ENCODE measurements around the gene PPM1F. TPM values are rescaled to one million over a fixed set of nuclear protein-coding genes. Genes with fewer than 3 reads are reported as not detected.
A peak's percentile ranks its signal among the peaks of the same experiment; 100 is the strongest.
"Not testable (repeated sequence)": the region's sequence is repeated elsewhere in the genome, so short reads cannot be mapped to it uniquely, and the experiment has no call there.

Gene PPM1F
- total and polyA plus RNA-seq, 2 experiments from 2014 or later: 15.1 to 41.6 TPM

DNA sequence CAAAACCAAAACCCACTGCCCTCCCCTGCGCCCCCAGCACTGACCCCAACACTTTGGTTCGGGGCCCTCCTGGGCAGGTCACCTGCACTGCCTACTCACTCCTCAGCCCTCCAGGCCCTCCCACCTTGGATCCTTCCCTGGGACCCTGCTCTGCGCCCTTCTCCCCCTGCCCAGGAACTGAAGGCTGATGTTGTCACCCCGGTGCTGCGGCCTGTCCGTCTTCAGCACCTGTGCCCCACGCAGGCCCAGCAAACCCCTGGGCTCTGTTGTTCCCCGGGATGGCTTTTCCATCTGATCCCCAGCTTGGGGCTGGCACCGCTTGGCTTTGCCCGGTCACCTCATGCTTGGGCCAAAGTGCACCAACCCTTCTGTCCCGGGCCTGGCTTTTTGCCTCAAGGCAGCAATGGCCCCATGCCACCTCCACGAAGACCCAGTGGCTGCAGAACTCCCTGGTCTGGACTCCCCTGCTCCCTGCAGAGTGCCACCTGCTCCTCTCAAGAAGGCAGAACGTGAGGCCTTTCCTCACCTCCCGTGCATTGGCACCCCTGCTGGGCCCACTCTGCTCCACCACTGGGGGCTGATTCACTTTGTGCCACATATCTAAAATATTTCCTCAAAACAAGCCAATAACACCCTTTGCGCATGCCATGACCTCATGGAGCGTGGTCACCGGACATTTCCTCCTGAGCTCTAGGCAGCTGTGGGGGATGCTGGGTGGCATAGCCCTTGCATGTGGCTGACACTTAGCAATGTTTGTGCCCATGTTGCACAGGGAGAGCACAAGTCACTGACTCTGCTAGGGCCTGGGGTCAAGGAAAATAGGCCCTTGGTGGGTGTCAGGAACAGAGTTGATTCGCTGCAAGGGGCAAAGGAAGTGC lies 8.8 kb downstream of the PPM1F start:
- H3K79me2 ChIP-seq (ENCODE audit: insufficient read depth): peaks cover 54% of the 10 kb centered on the region

DNA sequence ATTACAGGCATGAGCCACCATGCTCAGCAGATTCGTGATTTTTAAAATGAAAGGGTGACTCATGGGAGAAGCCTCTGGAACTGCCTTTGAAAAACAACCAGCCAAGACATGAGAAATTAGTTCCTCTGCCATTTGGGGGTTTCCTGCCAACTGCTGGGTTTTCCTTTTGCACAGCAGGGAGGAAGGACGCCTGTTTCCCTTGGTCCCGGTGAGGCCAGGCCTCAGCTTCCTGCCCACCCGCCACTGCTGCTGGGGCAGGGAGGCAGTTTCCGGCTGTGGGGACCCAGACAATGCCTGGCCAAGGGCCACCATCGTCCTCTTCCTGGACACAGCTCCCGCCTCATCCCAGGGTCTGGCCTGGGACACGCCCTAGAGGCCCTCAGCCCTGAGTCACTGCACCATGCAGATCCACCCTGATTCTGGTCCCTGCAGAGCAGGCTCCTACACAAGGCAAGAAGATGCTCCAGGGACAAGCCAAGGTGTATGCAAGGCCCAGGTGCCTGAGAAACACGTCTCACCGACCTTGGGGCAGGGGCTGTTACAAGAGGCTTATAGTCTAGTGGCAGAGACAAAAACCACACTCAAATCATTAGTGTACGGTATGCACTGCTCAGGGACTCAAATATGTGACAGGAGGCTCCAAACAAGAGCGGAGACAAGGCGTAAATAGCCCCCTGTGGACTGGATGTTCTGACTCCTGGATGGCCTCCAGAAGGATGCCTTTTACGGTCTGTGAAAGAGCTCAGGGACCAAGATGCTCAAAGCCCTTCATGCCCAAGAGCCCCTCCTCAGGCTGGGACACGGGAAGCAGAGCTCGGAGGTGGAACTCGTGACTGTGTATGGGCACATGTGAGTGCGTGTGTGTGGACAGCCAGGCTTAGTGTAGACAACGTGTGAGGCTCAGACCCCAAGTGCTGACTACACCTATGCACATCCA lies 10.0 kb downstream of the PPM1F start:
- peak overlapping the region; percentile 96 for H3K27ac ChIP-seq
- peaks cover 4% of the 10 kb centered on the region; the same call in 1 of the 2 replicates for H3K36me3 ChIP-seq (ENCODE audit: low read depth)
- H3K9me3 ChIP-seq (ENCODE audit: low read depth): no peaks in the 10 kb centered on the region
- 22 to 26% methylated on average over 19 of the region's 19 CpGs for WGBS, 2 experiments (ENCODE audit: low coverage in 1 of 2, low lambda C conversion rate in 2 of 2, missing lambda C conversion rate in 2 of 2)
- in situ Hi-C loops (cut with MboI): loop anchor here (5.0 kb wide), 1 partner anchor 230 kb away; no protein-coding TSS in a partner anchor
- peaks cover 39% of the 10 kb centered on the region for H3K4me1 ChIP-seq (ENCODE audit: insufficient read depth)
- H3K9ac ChIP-seq: peak overlapping the region; percentile 74
- no peaks in the 10 kb centered on the region for H3K9me2 ChIP-seq (ENCODE audit: insufficient read depth)
- peak overlapping the region; percentile 39 for H3K4me3 ChIP-seq
- peaks cover 35% of the 10 kb centered on the region for H3F3A ChIP-seq (ENCODE audit: insufficient read depth)
- peak overlapping the region; percentile 41 for H3K4me2 ChIP-seq (ENCODE audit: unreplicated experiment)
- H2AFZ ChIP-seq: peak overlapping the region; percentile 82
- H3K27me3 ChIP-seq (replicated peaks; ENCODE audit: insufficient read depth): no peaks in the 10 kb centered on the region
- H4K20me1 ChIP-seq (ENCODE audit: insufficient read depth): no peaks in the 10 kb centered on the region
- H3K79me2 ChIP-seq (ENCODE audit: insufficient read depth): peaks cover 48% of the 10 kb centered on the region
- no peak for TF ChIP-seq EZH2phosphoT487 (IDR thresholded peaks at IDR 0.05; ENCODE audit: insufficient read depth, low read depth)
- no peak for TF ChIP-seq EZH2 (IDR thresholded peaks at IDR 0.05; ENCODE audit: insufficient read depth, poor library complexity, severe bottlenecking)
- DNase-seq: peak; percentile 94

More for the DNA sequence above, 8.8 kb downstream of the PPM1F start:
- DNase-seq: no peak
- Histone ChIP-seq H4K20me1 (ENCODE audit: insufficient read depth) (no peaks in the 10 kb centered on the region), H3K27ac (no peak overlapping the region), H3K9me2 (ENCODE audit: insufficient read depth) (no peaks in the 10 kb centered on the region), H3K9me3 (ENCODE audit: low read depth) (no peaks in the 10 kb centered on the region), H3K4me3 (no peak overlapping the region), H3K4me1 (ENCODE audit: insufficient read depth) (peaks cover 40% of the 10 kb centered on the region), H3K36me3 (ENCODE audit: low read depth) (peaks cover 4% of the 10 kb centered on the region; the same call in 1 of the 2 replicates), H3K4me2 (ENCODE audit: unreplicated experiment) (no peak overlapping the region), H3F3A (ENCODE audit: insufficient read depth) (peaks cover 34% of the 10 kb centered on the region), H2AFZ (no peak overlapping the region), H3K9ac (no peak overlapping the region; the same call in 1 of the 2 replicates), H3K27me3 (replicated peaks; ENCODE audit: insufficient read depth) (no peaks in the 10 kb centered on the region)
- WGBS, 2 experiments (ENCODE audit: low coverage in 1 of 2, low lambda C conversion rate in 2 of 2, missing lambda C conversion rate in 2 of 2): 96 to 99% methylated on average over 18 of the region's 18 CpGs
- in situ Hi-C loops (cut with MboI): loop anchor here (5.0 kb wide), 1 partner anchor 232 kb away; no protein-coding TSS in a partner anchor
- TF ChIP-seq EZH2 (IDR thresholded peaks at IDR 0.05; ENCODE audit: insufficient read depth, poor library complexity, severe bottlenecking): no peak
- TF ChIP-seq EZH2phosphoT487 (IDR thresholded peaks at IDR 0.05; ENCODE audit: insufficient read depth, low read depth): no peak

DNA sequence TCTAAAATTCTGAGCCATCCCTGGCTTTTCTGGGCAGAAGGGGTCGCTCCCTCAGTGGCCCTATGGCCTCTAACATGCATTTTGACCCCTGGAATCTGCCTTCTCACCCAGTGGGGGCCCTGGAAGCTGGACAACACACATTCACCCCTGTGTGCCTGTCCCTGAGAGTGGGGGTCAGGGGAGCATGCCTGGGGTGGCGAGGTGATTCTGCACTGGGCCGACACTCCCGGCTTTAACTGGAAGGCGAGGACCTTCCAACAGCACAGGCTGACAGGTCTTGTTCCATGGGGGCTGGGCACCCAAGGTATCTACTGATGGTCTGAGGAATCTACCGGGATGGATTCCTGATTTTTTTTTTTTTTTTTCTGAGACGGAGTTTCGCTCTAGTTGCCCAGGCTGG lies 10.7 kb downstream of the PPM1F start:
- H3K36me3 ChIP-seq (ENCODE audit: low read depth): peaks cover 4% of the 10 kb centered on the region; the same call in 1 of the 2 replicates
- 77 to 80% methylated on average over 8 of the region's 8 CpGs for WGBS, 2 experiments (ENCODE audit: low coverage in 1 of 2, low lambda C conversion rate in 2 of 2, missing lambda C conversion rate in 2 of 2)
- no peak for DNase-seq
- in situ Hi-C loops (cut with MboI): loop anchor here (5.0 kb wide), 1 partner anchor 230 kb away; no protein-coding TSS in a partner anchor
- H3K4me2 ChIP-seq (ENCODE audit: unreplicated experiment): peak overlapping the region; percentile 41
- peaks cover 34% of the 10 kb centered on the region for H3F3A ChIP-seq (ENCODE audit: insufficient read depth)
- no peak overlapping the region for H3K4me3 ChIP-seq
- H3K9me3 ChIP-seq (ENCODE audit: low read depth): no peaks in the 10 kb centered on the region
- H4K20me1 ChIP-seq (ENCODE audit: insufficient read depth): no peaks in the 10 kb centered on the region
- no peaks in the 10 kb centered on the region for H3K27me3 ChIP-seq (replicated peaks; ENCODE audit: insufficient read depth)
- H3K9ac ChIP-seq: peak overlapping the region; percentile 74
- H3K9me2 ChIP-seq (ENCODE audit: insufficient read depth): no peaks in the 10 kb centered on the region
- H3K79me2 ChIP-seq (ENCODE audit: insufficient read depth): peaks cover 44% of the 10 kb centered on the region
- peak overlapping the region; percentile 96 for H3K27ac ChIP-seq
- H2AFZ ChIP-seq: peak overlapping the region; percentile 82; the same call in 1 of the 2 replicates
- no peak for TF ChIP-seq EZH2phosphoT487 (IDR thresholded peaks at IDR 0.05; ENCODE audit: insufficient read depth, low read depth)
- no peak for TF ChIP-seq EZH2 (IDR thresholded peaks at IDR 0.05; ENCODE audit: insufficient read depth, poor library complexity, severe bottlenecking)
- peaks cover 38% of the 10 kb centered on the region for H3K4me1 ChIP-seq (ENCODE audit: insufficient read depth)

DNA sequence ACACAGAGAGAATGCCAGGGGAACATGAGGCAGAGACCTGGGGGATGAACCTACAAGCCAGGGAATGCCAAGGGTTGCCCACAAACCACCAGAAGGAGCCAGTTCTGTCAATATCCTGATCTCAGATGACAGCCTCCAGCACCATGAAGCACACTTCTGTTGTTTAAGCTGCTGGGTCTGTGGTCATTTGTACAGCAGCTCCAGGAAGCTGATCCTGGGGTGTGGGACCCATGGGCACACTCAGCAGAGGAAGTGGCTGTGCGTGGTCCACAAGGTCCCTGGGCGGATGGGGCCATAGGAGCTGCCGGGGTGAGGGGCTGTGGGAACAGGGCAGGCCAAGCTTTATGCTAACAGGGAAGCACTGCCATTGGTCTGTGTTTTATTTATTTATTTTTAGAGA lies 12.1 kb downstream of the PPM1F start:
- Histone ChIP-seq H3K27ac (no peak overlapping the region), H3K79me2 (ENCODE audit: insufficient read depth) (peaks cover 42% of the 10 kb centered on the region), H3K4me1 (ENCODE audit: insufficient read depth) (peaks cover 46% of the 10 kb centered on the region), H3K4me2 (ENCODE audit: unreplicated experiment) (no peak overlapping the region), H3K4me3 (no peak overlapping the region), H3K9ac (peak overlapping the region; percentile 10; the same call in 1 of the 2 replicates), H3F3A (ENCODE audit: insufficient read depth) (peaks cover 47% of the 10 kb centered on the region), H4K20me1 (ENCODE audit: insufficient read depth) (no peaks in the 10 kb centered on the region), H3K9me2 (ENCODE audit: insufficient read depth) (no peaks in the 10 kb centered on the region), H3K27me3 (replicated peaks; ENCODE audit: insufficient read depth) (no peaks in the 10 kb centered on the region), H2AFZ (no peak overlapping the region), H3K9me3 (ENCODE audit: low read depth) (no peaks in the 10 kb centered on the region), H3K36me3 (ENCODE audit: low read depth) (peaks cover 4% of the 10 kb centered on the region; the same call in 1 of the 2 replicates)
- DNase-seq: no peak
- TF ChIP-seq EZH2phosphoT487 (IDR thresholded peaks at IDR 0.05; ENCODE audit: insufficient read depth, low read depth) (no peak), EZH2 (IDR thresholded peaks at IDR 0.05; ENCODE audit: insufficient read depth, poor library complexity, severe bottlenecking) (no peak)
- in situ Hi-C loops (cut with MboI): loop anchor here (5.0 kb wide), 1 partner anchor 228 kb away; no protein-coding TSS in a partner anchor
- WGBS, 2 experiments (ENCODE audit: low coverage in 1 of 2, low lambda C conversion rate in 2 of 2, missing lambda C conversion rate in 2 of 2): 98% methylated on average over 3 of the region's 3 CpGs

DNA sequence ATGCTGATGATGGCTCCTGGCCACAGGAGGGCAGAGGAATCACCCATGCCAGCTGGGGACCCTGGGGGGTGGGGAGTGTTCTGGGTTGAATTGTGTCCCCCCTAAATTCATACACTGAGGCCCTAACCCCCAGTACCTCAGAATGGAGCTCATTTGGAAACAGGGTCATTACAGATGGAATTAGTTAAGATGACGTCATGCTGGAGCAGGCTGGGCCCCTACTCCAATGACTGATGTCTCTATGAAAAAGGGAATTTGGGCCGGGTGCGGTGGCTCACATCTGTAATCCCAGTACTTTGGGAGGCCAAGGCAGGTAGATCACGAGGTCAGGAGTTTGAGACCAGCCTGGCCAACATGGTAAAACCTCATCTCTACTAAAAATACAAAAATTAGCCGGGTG lies 12.7 kb downstream of the PPM1F start:
- not testable (repeated sequence) for H2AFZ ChIP-seq; H3K4me3 ChIP-seq; H3K27me3 ChIP-seq (replicated peaks; ENCODE audit: insufficient read depth); H3K9me2 ChIP-seq (ENCODE audit: insufficient read depth); H3K27ac ChIP-seq; H3K36me3 ChIP-seq (ENCODE audit: low read depth); H3K4me2 ChIP-seq (ENCODE audit: unreplicated experiment); H3K9me3 ChIP-seq (ENCODE audit: low read depth); H4K20me1 ChIP-seq (ENCODE audit: insufficient read depth)
- peak overlapping the region; percentile 10; the same call in 1 of the 2 replicates for H3K9ac ChIP-seq
- H3K4me1 ChIP-seq (ENCODE audit: insufficient read depth): peaks cover 46% of the 10 kb centered on the region
- peaks cover 53% of the 10 kb centered on the region for H3F3A ChIP-seq (ENCODE audit: insufficient read depth)
- H3K79me2 ChIP-seq (ENCODE audit: insufficient read depth): peaks cover 42% of the 10 kb centered on the region
- DNase-seq: peak; percentile 49
- in situ Hi-C loops (cut with MboI): loop anchor here (5.0 kb wide), 1 partner anchor 228 kb away; no protein-coding TSS in a partner anchor
- 25 to 32% methylated on average over 5 of the region's 5 CpGs for WGBS, 2 experiments (ENCODE audit: low coverage in 1 of 2, low lambda C conversion rate in 2 of 2, missing lambda C conversion rate in 2 of 2)
